PC-3 (cell line): ENCODE data around the gene ILKAP. TPM values are rescaled to one million over a fixed set of nuclear protein-coding genes. Genes with fewer than 3 reads are reported as not detected.

Experiments used
- ATAC-seq: fragments of 200-7000 bp; cut with Tn5 transposase; 2 replicates; pipeline ENCODE4 v1.9.1; 2020; ENCODE audit warnings: mild to moderate bottlenecking, moderate library complexity
- BruUV-seq: library from RNA; stranded (reverse); fragments of 400-500 nt; replicated peaks from 2 replicates; lab custom pipeline; 2021; lab: Mats Ljungman, UMichigan
- CTCF ChIA-PET: fragments of 300-600 bp; sonication (Branson Sonifier 250); formaldehyde crosslinking; loops from one replicate; lab custom pipeline; 2022; ENCODE audit warnings: antibody characterized with exemption; lab: Charles Lee
- POLR2A ChIA-PET: fragments of 300-600 bp; sonication (Branson Sonifier 250); formaldehyde crosslinking; loops from one replicate; lab custom pipeline; 2022; ENCODE audit warnings: antibody characterized with exemption; ENCODE audit not compliant: unreplicated experiment; lab: Charles Lee
- DNase-seq: peaks from one replicate; pipeline ENCODE4 v3.0.0-alpha.2; 2015
- H2AFZ ChIP-seq: fragments of 300-600 bp; sonication (generic); 2 replicates; pipeline ENCODE4 v1.6.0; 2016; ENCODE audit warnings: antibody characterized with exemption, low read length
- H3F3A ChIP-seq: fragments of 300-600 bp; sonication (generic); one replicate; pipeline ENCODE4 v1.6.0; 2017; ENCODE audit warnings: antibody characterized with exemption, low read length, control low read depth, mild to moderate bottlenecking; ENCODE audit not compliant: unreplicated experiment
- H3K27ac ChIP-seq: fragments of 300-600 bp; sonication (generic); 2 replicates; pipeline ENCODE4 v1.5.1; 2016; ENCODE audit warnings: mild to moderate bottlenecking, low read length
- H3K27me3 ChIP-seq: fragments of 300-600 bp; sonication (generic); 2 replicates; pipeline ENCODE4 v1.6.1; 2016; ENCODE audit warnings: low read length, mixed read lengths
- H3K36me3 ChIP-seq: fragments of 300-600 bp; sonication (generic); 2 replicates; pipeline ENCODE4 v1.6.1; 2016; ENCODE audit warnings: low read depth, mixed run types, low read length, mixed read lengths
- H3K4me1 ChIP-seq: fragments of 300-600 bp; sonication (generic); 2 replicates; pipeline ENCODE4 v1.5.1; 2016; ENCODE audit warnings: low read length; ENCODE audit not compliant: insufficient read depth
- H3K4me2 ChIP-seq: fragments of 300-600 bp; sonication (generic); 2 replicates; pipeline ENCODE4 v1.6.0; 2016; ENCODE audit warnings: low read length
- H3K4me3 ChIP-seq: fragments of 300-600 bp; sonication (generic); 2 replicates; pipeline ENCODE4 v1.5.1; 2016; ENCODE audit warnings: mild to moderate bottlenecking, low read length, mixed read lengths
- H3K79me2 ChIP-seq: fragments of 300-600 bp; sonication (generic); 2 replicates; pipeline ENCODE4 v1.6.1; 2017; ENCODE audit warnings: low read length, mixed read lengths
- H3K9ac ChIP-seq: fragments of 300-600 bp; sonication (generic); 2 replicates; pipeline ENCODE4 v1.6.0; 2016; ENCODE audit warnings: mild to moderate bottlenecking, low read length
- H3K9me2 ChIP-seq: fragments of 300-600 bp; sonication (generic); replicated peaks from 2 replicates; pipeline ENCODE4 v1.6.1; 2016; ENCODE audit warnings: mixed run types, low read length, mixed read lengths
- H3K9me3 ChIP-seq: fragments of 300-600 bp; sonication (generic); 2 replicates; pipeline ENCODE4 v1.6.1; 2016; ENCODE audit warnings: low read length, mixed read lengths
- H4K20me1 ChIP-seq: fragments of 300-600 bp; sonication (generic); 2 replicates; pipeline ENCODE4 v1.6.1; 2016; ENCODE audit warnings: low read length, mixed read lengths
- CTCF ChIP-seq: fragments of 300-600 bp; sonication (generic); conservative IDR thresholded peaks from 2 replicates; pipeline ENCODE4 v1.5.1; 2017; ENCODE audit warnings: antibody characterized with exemption, low read depth, mild to moderate bottlenecking, low read length
- EZH2 ChIP-seq: fragments of 300-600 bp; sonication (generic); IDR thresholded peaks from one replicate; pipeline ENCODE4 v1.6.1; 2017; ENCODE audit warnings: antibody characterized with exemption, mild to moderate bottlenecking, low read length; ENCODE audit not compliant: unreplicated experiment
- EZH2phosphoT487 ChIP-seq: fragments of 300-600 bp; sonication (generic); IDR thresholded peaks from 2 replicates; pipeline ENCODE4 v1.6.1; 2018; ENCODE audit warnings: mild to moderate bottlenecking, antibody characterized with exemption, low read length, borderline replicate concordance
- intact Hi-C: fragments of 100-400 bp; cut with micrococcal nuclease; formaldehyde crosslinking; loops from 2 replicates; pipeline ENCODE4 v1.9.0; 2023
- total RNA-seq: library from RNA; depleted of rRNA; stranded (reverse); fragments of >200 nt; gene quantifications from 2 replicates; pipeline ENCODE4 v1.2.3, GENCODE V29; 2014

Gene ILKAP
- total RNA-seq, 1 experiment from 2014 or later = 30.7 TPM

GRCh38 chr2:238243496-238244076, 40.1 kb upstream of the ILKAP start:
- TF ChIP-seq EZH2phosphoT487 = no peak
- DNase-seq = no peak
- H4K20me1 ChIP-seq = no peaks in the 10 kb centered on the region
- ATAC-seq = no peak
- no peaks in the 10 kb centered on the region for H3K9me2 ChIP-seq
- intact Hi-C loops = no loop called here
- ChIA-PET POLR2A (no interaction called here), CTCF (no interaction called here)
- no peaks in the 10 kb centered on the region for H3K9me3 ChIP-seq
- no peaks in the 10 kb centered on the region for H3K27me3 ChIP-seq
- no peaks in the 10 kb centered on the region for H3F3A ChIP-seq
- no TSS peak for BruUV-seq
- no peak overlapping the region for H3K27ac ChIP-seq
- H3K4me1 ChIP-seq = peaks cover 4% of the 10 kb centered on the region; the same call in 1 of the 2 replicates
- H3K36me3 ChIP-seq = 0 out of 2 replicates have a peak, but pooled peaks cover 5% of the 10 kb centered on the region
- H3K4me3 ChIP-seq = no peak overlapping the region
- no peaks in the 10 kb centered on the region for H3K79me2 ChIP-seq
- no peak overlapping the region for H3K4me2 ChIP-seq
- no peak overlapping the region for H3K9ac ChIP-seq
- no peak overlapping the region for H2AFZ ChIP-seq

- BruUV-seq = no TSS peak
- Histone ChIP-seq H3K9me3 (no peaks in the 10 kb centered on the region), H3K4me2 (no peak overlapping the region), H3K4me3 (no peak overlapping the region), H3K9me2 (no peaks in the 10 kb centered on the region), H3F3A (no peaks in the 10 kb centered on the region), H2AFZ (no peak overlapping the region), H4K20me1 (no peaks in the 10 kb centered on the region), H3K79me2 (no peaks in the 10 kb centered on the region), H3K36me3 (0 out of 2 replicates have a peak, but pooled peaks cover 5% of the 10 kb centered on the region), H3K27me3 (no peaks in the 10 kb centered on the region), H3K9ac (no peak overlapping the region), H3K27ac (no peak overlapping the region), H3K4me1 (peaks cover 4% of the 10 kb centered on the region; the same call in 1 of the 2 replicates)
- ATAC-seq (no peak), DNase-seq (no peak)
- CTCF ChIA-PET = no interaction called here
- POLR2A ChIA-PET = no interaction called here
- TF ChIP-seq CTCF = no peak
- no peak for TF ChIP-seq EZH2phosphoT487
- TF ChIP-seq EZH2 = no peak
- intact Hi-C loops = no loop called here
Measured at GRCh38 chr2:238242731-238243495, 39.4 kb upstream of the ILKAP start.

GRCh38 chr2:238241970-238242369, 38.5 kb upstream of the ILKAP start:
- no TSS peak for BruUV-seq
- Histone ChIP-seq H3K36me3 (0 out of 2 replicates have a peak, but pooled peaks cover 5% of the 10 kb centered on the region), H3K9me2 (no peaks in the 10 kb centered on the region), H3F3A (no peaks in the 10 kb centered on the region), H3K79me2 (no peaks in the 10 kb centered on the region), H3K9ac (no peak overlapping the region), H3K4me2 (no peak overlapping the region), H3K27ac (no peak overlapping the region), H3K4me3 (no peak overlapping the region), H2AFZ (no peak overlapping the region), H3K4me1 (peaks cover 4% of the 10 kb centered on the region; the same call in 1 of the 2 replicates), H4K20me1 (no peaks in the 10 kb centered on the region), H3K27me3 (no peaks in the 10 kb centered on the region), H3K9me3 (no peaks in the 10 kb centered on the region)
- ATAC-seq (no peak), DNase-seq (no peak)
- POLR2A ChIA-PET = no interaction called here
- TF ChIP-seq EZH2phosphoT487 = no peak
- no peak for TF ChIP-seq EZH2
- TF ChIP-seq CTCF = no peak
- intact Hi-C loops = no loop called here
- CTCF ChIA-PET = no interaction called here
